Osteocyte (in vitro differentiated cells): ENCODE results near the gene PCSK6. TPM values are rescaled to one million over a fixed set of nuclear protein-coding genes. Genes with fewer than 3 reads are reported as not detected.

Experiments
- DNase-seq: peaks from one replicate; pipeline ENCODE4 v3.0.0; 2021; ENCODE audit warnings: mixed read lengths; ENCODE audit not compliant: unreplicated experiment; ENCODE audit errors: extremely low spot score
- H3K27ac Mint-ChIP-seq: one replicate; pipeline ENCODE4 v1.8.0; 2021; ENCODE audit warnings: mild to moderate bottlenecking, mixed read lengths; ENCODE audit not compliant: unreplicated experiment
- H3K27me3 Mint-ChIP-seq: one replicate; pipeline ENCODE4 v1.8.0; 2021; ENCODE audit warnings: mixed read lengths; ENCODE audit not compliant: unreplicated experiment
- H3K36me3 Mint-ChIP-seq: one replicate; pipeline ENCODE4 v1.8.0; 2021; ENCODE audit warnings: mixed read lengths; ENCODE audit not compliant: unreplicated experiment
- H3K4me1 Mint-ChIP-seq: one replicate; pipeline ENCODE4 v1.8.0; 2021; ENCODE audit warnings: mixed read lengths; ENCODE audit not compliant: unreplicated experiment
- H3K4me3 Mint-ChIP-seq: one replicate; pipeline ENCODE4 v1.8.0; 2021; ENCODE audit warnings: mild to moderate bottlenecking, moderate library complexity, mixed read lengths; ENCODE audit not compliant: unreplicated experiment
- H3K9me3 Mint-ChIP-seq: one replicate; pipeline ENCODE4 v1.8.0; 2021; ENCODE audit warnings: mixed read lengths; ENCODE audit not compliant: unreplicated experiment
- total RNA-seq: library from RNA; stranded (reverse); gene quantifications from 2 replicates; pipeline ENCODE4 v1.2.1, GENCODE V29; 2021
- TF ChIP-seq, protein P1 (sequence below): fragments of 200-600 bp; sonication (generic); IDR thresholded peaks from 2 replicates; pipeline ENCODE4 v1.5.0; 2021; ENCODE audit warnings: antibody characterized with exemption, mild to moderate bottlenecking, moderate library complexity

PCSK6 gene
- total RNA-seq, 1 donor from 2014 or later = 0.43 TPM

DNA sequence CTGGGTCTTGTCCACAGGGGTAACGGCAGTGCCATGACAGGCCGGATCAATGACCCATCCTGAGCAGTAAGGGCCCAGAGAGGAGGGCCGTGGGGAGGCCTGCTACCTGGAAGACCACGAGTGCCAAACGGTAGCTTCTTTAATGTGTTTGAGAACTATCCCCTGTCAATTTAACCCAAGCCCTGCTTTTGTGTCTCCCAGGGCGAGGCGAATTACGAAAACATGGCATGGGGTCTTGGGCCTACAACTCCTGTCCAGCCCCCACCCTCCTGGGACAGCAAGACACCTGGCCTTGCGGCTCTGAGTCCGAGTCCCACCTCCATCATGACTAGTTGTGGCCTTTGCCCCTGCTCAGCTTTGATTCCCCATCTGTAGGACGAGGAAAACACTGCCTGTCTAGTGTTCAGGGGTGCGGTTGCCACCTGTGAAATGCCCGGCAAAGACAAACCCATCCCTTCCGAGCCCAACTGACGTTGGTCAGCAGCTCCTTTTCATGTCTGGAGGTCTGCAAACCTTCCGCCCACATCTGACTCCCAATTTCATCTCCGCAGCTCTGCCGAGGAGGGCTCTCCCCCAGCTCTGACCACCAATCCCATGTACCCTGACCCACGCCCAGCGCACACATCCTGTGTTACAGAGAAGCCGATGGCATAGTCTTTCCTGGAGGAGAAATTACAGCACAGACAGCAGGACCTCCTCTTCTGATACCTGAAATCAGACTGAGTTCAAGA lies 165.5 kb downstream of the PCSK6 start:
- no peaks in the 10 kb centered on the region for H3K9me3 Mint-ChIP-seq
- H3K27me3 Mint-ChIP-seq = peaks cover 23% of the 10 kb centered on the region
- no peak overlapping the region for H3K4me3 Mint-ChIP-seq
- H3K4me1 Mint-ChIP-seq = no peaks in the 10 kb centered on the region
- no peaks in the 10 kb centered on the region for H3K36me3 Mint-ChIP-seq
- no peak overlapping the region for H3K27ac Mint-ChIP-seq
- no peak for DNase-seq
- TF ChIP-seq, protein P1, sequence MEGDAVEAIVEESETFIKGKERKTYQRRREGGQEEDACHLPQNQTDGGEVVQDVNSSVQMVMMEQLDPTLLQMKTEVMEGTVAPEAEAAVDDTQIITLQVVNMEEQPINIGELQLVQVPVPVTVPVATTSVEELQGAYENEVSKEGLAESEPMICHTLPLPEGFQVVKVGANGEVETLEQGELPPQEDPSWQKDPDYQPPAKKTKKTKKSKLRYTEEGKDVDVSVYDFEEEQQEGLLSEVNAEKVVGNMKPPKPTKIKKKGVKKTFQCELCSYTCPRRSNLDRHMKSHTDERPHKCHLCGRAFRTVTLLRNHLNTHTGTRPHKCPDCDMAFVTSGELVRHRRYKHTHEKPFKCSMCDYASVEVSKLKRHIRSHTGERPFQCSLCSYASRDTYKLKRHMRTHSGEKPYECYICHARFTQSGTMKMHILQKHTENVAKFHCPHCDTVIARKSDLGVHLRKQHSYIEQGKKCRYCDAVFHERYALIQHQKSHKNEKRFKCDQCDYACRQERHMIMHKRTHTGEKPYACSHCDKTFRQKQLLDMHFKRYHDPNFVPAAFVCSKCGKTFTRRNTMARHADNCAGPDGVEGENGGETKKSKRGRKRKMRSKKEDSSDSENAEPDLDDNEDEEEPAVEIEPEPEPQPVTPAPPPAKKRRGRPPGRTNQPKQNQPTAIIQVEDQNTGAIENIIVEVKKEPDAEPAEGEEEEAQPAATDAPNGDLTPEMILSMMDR = no peak

DNA sequence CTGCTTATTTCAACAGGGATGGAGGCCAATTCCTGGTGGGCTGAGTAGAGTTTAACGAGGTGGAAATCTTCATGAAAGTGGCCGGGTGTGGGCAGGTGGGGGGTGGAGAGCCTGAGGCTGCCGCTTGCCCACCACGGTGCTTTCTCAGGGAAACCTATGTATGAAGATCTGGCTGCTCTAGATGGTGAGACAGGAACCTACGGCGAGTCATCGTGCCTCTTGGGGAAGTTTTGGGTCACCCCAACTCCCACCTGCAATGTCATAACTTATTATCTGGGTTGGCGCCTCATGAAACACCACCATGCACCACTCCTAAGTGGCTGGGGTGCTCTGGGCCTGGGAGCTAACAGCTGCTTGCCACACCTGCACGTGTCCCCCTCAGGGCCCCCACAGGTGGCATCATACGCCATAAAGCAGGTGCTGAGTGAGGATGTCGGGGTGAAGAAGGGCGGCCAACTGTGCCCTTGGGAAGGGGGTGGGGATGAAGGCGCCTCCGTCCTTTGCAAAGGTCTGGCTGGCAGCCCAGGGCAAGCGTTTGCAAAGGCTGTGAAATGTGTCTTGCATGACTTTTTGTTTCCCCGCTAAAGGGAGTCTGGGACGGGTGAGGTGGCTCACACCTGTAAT lies 166.5 kb downstream of the PCSK6 start:
- peaks cover 26% of the 10 kb centered on the region for H3K27me3 Mint-ChIP-seq
- TF ChIP-seq, protein P1 = no peak
- H3K4me1 Mint-ChIP-seq = no peaks in the 10 kb centered on the region
- H3K36me3 Mint-ChIP-seq = no peaks in the 10 kb centered on the region
- H3K9me3 Mint-ChIP-seq = no peaks in the 10 kb centered on the region
- no peak overlapping the region for H3K27ac Mint-ChIP-seq
- DNase-seq = no peak
- H3K4me3 Mint-ChIP-seq = no peak overlapping the region

DNA sequence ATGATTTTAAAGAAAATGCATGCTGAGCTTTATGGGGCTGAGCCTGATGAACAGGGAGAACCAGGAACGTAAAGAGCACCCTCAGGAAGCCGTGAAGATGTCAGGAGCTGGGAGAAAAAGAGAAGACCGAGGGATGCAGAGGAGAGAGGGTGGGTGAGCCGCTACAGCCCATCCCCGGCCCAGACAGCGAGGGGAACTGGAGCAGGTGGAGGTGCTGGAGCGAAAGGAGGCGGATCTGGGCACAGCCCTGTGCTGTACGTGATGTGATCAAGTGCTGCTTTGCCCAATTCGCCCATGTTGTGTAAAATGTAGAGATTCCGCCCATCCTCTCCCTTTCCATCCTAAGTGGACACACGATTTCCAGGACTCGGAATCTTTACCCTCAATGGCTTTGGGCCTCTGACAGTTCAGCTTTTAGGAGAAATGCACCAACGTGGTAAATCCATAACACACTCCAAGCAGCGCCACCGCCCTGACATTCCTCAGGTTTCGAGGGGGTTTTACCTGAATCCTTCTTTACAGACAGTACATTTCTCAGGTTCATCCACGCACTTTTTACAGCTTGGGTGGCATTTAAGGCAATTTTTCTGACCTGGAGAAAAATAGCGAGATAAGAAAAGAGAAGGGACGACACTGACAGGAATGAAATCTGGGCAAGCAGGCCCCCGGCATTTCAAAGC lies 167.4 kb downstream of the PCSK6 start:
- H3K4me1 Mint-ChIP-seq = no peaks in the 10 kb centered on the region
- peaks cover 25% of the 10 kb centered on the region for H3K27me3 Mint-ChIP-seq
- peak; percentile 72 for DNase-seq
- H3K27ac Mint-ChIP-seq = no peak overlapping the region
- H3K9me3 Mint-ChIP-seq = no peaks in the 10 kb centered on the region
- TF ChIP-seq, protein P1 = no peak
- no peaks in the 10 kb centered on the region for H3K36me3 Mint-ChIP-seq
- H3K4me3 Mint-ChIP-seq = no peak overlapping the region

DNA sequence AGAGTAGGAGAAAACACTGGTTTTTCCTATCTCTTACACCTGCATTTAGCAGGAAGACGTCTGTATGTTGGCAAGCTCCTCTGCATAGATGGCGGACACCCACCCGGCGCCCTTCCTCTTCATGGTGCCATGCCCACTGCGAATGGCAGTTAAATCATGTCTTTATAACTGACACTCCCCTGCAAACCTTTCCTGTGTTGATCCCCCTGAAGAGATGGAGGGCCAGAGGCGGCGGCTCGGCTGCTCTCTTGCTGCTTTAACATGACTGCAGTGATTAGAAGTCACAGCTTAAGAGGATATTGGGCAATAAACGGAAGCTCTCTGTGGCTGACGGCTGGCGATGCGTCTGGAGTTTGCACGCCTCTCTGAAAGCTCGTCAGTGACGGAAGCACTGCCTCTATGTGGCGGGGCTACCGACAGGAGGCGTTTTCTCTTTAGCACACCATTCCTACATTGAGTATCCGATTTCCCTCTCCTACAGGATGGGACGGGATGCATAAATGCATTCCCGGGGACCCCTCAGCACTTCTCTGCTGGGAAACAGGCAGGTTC lies 168.9 kb downstream of the PCSK6 start:
- no peak overlapping the region for H3K27ac Mint-ChIP-seq
- H3K4me1 Mint-ChIP-seq = no peaks in the 10 kb centered on the region
- H3K4me3 Mint-ChIP-seq = no peak overlapping the region
- no peaks in the 10 kb centered on the region for H3K36me3 Mint-ChIP-seq
- H3K9me3 Mint-ChIP-seq = no peaks in the 10 kb centered on the region
- H3K27me3 Mint-ChIP-seq = peaks cover 23% of the 10 kb centered on the region
- TF ChIP-seq, protein P1 = no peak
- no peak for DNase-seq

DNA sequence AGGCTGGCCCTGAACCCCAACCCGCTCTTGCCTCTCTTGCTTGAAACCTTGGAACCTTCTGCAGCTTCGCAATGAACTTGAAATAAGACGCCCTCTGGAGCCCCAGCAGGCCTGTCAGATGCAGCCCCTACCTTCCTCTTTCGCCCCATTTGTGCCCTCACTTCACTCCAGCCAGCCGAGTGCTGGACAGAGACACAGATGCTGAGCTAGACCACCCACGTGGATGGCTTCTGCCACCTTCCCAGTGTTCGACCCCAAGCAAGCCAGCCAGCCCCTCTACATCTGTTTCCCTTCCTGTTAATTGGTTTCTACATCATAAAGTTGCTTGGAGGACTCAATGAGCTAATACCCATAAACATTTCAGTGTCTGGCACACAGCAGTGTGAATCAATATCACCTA lies 170.7 kb downstream of the PCSK6 start:
- H3K4me1 Mint-ChIP-seq = no peaks in the 10 kb centered on the region
- no peak overlapping the region for H3K27ac Mint-ChIP-seq
- no peaks in the 10 kb centered on the region for H3K36me3 Mint-ChIP-seq
- no peaks in the 10 kb centered on the region for H3K9me3 Mint-ChIP-seq
- no peak overlapping the region for H3K4me3 Mint-ChIP-seq
- TF ChIP-seq, protein P1 = no peak
- peaks cover 25% of the 10 kb centered on the region for H3K27me3 Mint-ChIP-seq
- no peak for DNase-seq
